ENCODE results near the gene CACNA1F.

CACNA1F gene

GRCh38 chrX:49256268-49256995 is 23.3 kb upstream of the CACNA1F start:
- no peak for DNase-seq (ENCODE audit: low read depth)
- no peak overlapping the region for H3K9ac ChIP-seq (ENCODE audit: low read length)
- H3K36me3 ChIP-seq (ENCODE audit: control insufficient read depth, insufficient read depth, low read length, severe bottlenecking): no peaks in the 10 kb centered on the region
- H3K9me3 ChIP-seq (ENCODE audit: control insufficient read depth, low read length): peaks cover 2% of the 10 kb centered on the region
- H3K4me3 ChIP-seq (ENCODE audit: low read length): no peak overlapping the region
- no peaks in the 10 kb centered on the region for H3K4me1 ChIP-seq (ENCODE audit: control insufficient read depth, insufficient read depth, low read length)
- peaks cover 17% of the 10 kb centered on the region for H3K27me3 ChIP-seq (replicated peaks; ENCODE audit: control insufficient read depth, insufficient read depth, low read length)

- H3K9ac ChIP-seq (ENCODE audit: low read length): no peak overlapping the region
- H3K4me3 ChIP-seq (ENCODE audit: low read length): no peak overlapping the region
- H3K9me3 ChIP-seq (ENCODE audit: control insufficient read depth, low read length): no peaks in the 10 kb centered on the region
- H3K27me3 ChIP-seq (replicated peaks; ENCODE audit: control insufficient read depth, insufficient read depth, low read length): peaks cover 14% of the 10 kb centered on the region
- H3K36me3 ChIP-seq (ENCODE audit: control insufficient read depth, insufficient read depth, low read length, severe bottlenecking): no peaks in the 10 kb centered on the region
- no peaks in the 10 kb centered on the region for H3K4me1 ChIP-seq (ENCODE audit: control insufficient read depth, insufficient read depth, low read length)
- DNase-seq (ENCODE audit: low read depth): no peak
Measured at GRCh38 chrX:49254639-49255038, 21.5 kb upstream of the CACNA1F start.

- no peaks in the 10 kb centered on the region for H3K4me1 ChIP-seq (ENCODE audit: control insufficient read depth, insufficient read depth, low read length)
- no peaks in the 10 kb centered on the region for H3K36me3 ChIP-seq (ENCODE audit: control insufficient read depth, insufficient read depth, low read length, severe bottlenecking)
- no peaks in the 10 kb centered on the region for H3K27me3 ChIP-seq (replicated peaks; ENCODE audit: control insufficient read depth, insufficient read depth, low read length)
- DNase-seq (ENCODE audit: low read depth): no peak
- H3K9ac ChIP-seq (ENCODE audit: low read length): no peak overlapping the region
- no peak overlapping the region for H3K4me3 ChIP-seq (ENCODE audit: low read length)
- H3K9me3 ChIP-seq (ENCODE audit: control insufficient read depth, low read length): no peaks in the 10 kb centered on the region
Measured at GRCh38 chrX:49251325-49251724, 18.2 kb upstream of the CACNA1F start.

GRCh38 chrX:49250578-49250977 is 17.4 kb upstream of the CACNA1F start:
- no peak overlapping the region for H3K4me3 ChIP-seq (ENCODE audit: low read length)
- DNase-seq (ENCODE audit: low read depth): no peak
- H3K4me1 ChIP-seq (ENCODE audit: control insufficient read depth, insufficient read depth, low read length): no peaks in the 10 kb centered on the region
- no peaks in the 10 kb centered on the region for H3K27me3 ChIP-seq (replicated peaks; ENCODE audit: control insufficient read depth, insufficient read depth, low read length)
- H3K9me3 ChIP-seq (ENCODE audit: control insufficient read depth, low read length): no peaks in the 10 kb centered on the region
- no peak overlapping the region for H3K9ac ChIP-seq (ENCODE audit: low read length)
- no peaks in the 10 kb centered on the region for H3K36me3 ChIP-seq (ENCODE audit: control insufficient read depth, insufficient read depth, low read length, severe bottlenecking)

GRCh38 chrX:49250066-49250465 is 16.9 kb upstream of the CACNA1F start:
- Histone ChIP-seq H3K27me3 (replicated peaks; ENCODE audit: control insufficient read depth, insufficient read depth, low read length) (no peaks in the 10 kb centered on the region), H3K4me1 (ENCODE audit: control insufficient read depth, insufficient read depth, low read length) (no peaks in the 10 kb centered on the region), H3K9ac (ENCODE audit: low read length) (no peak overlapping the region), H3K36me3 (ENCODE audit: control insufficient read depth, insufficient read depth, low read length, severe bottlenecking) (no peaks in the 10 kb centered on the region), H3K9me3 (ENCODE audit: control insufficient read depth, low read length) (no peaks in the 10 kb centered on the region), H3K4me3 (ENCODE audit: low read length) (no peak overlapping the region)
- DNase-seq (ENCODE audit: low read depth): no peak

GRCh38 chrX:49249616-49250015 is 16.5 kb upstream of the CACNA1F start:
- H3K4me1 ChIP-seq (ENCODE audit: control insufficient read depth, insufficient read depth, low read length): no peaks in the 10 kb centered on the region
- H3K27me3 ChIP-seq (replicated peaks; ENCODE audit: control insufficient read depth, insufficient read depth, low read length): no peaks in the 10 kb centered on the region
- no peak overlapping the region for H3K9ac ChIP-seq (ENCODE audit: low read length)
- H3K9me3 ChIP-seq (ENCODE audit: control insufficient read depth, low read length): no peaks in the 10 kb centered on the region
- DNase-seq (ENCODE audit: low read depth): no peak
- H3K36me3 ChIP-seq (ENCODE audit: control insufficient read depth, insufficient read depth, low read length, severe bottlenecking): peaks cover 3% of the 10 kb centered on the region
- H3K4me3 ChIP-seq (ENCODE audit: low read length): no peak overlapping the region

GRCh38 chrX:49249071-49249470 is 15.9 kb upstream of the CACNA1F start:
- H3K4me1 ChIP-seq (ENCODE audit: control insufficient read depth, insufficient read depth, low read length): no peaks in the 10 kb centered on the region
- H3K9ac ChIP-seq (ENCODE audit: low read length): no peak overlapping the region
- peaks cover 3% of the 10 kb centered on the region for H3K36me3 ChIP-seq (ENCODE audit: control insufficient read depth, insufficient read depth, low read length, severe bottlenecking)
- H3K4me3 ChIP-seq (ENCODE audit: low read length): no peak overlapping the region
- H3K9me3 ChIP-seq (ENCODE audit: control insufficient read depth, low read length): no peaks in the 10 kb centered on the region
- H3K27me3 ChIP-seq (replicated peaks; ENCODE audit: control insufficient read depth, insufficient read depth, low read length): no peaks in the 10 kb centered on the region
- DNase-seq (ENCODE audit: low read depth): no peak

GRCh38 chrX:49247916-49248811 is 15.0 kb upstream of the CACNA1F start:
- no peak for DNase-seq (ENCODE audit: low read depth)
- peaks cover 3% of the 10 kb centered on the region for H3K36me3 ChIP-seq (ENCODE audit: control insufficient read depth, insufficient read depth, low read length, severe bottlenecking)
- H3K4me1 ChIP-seq (ENCODE audit: control insufficient read depth, insufficient read depth, low read length): no peaks in the 10 kb centered on the region
- no peak overlapping the region for H3K4me3 ChIP-seq (ENCODE audit: low read length)
- H3K9ac ChIP-seq (ENCODE audit: low read length): no peak overlapping the region
- no peaks in the 10 kb centered on the region for H3K9me3 ChIP-seq (ENCODE audit: control insufficient read depth, low read length)
- no peaks in the 10 kb centered on the region for H3K27me3 ChIP-seq (replicated peaks; ENCODE audit: control insufficient read depth, insufficient read depth, low read length)

- no peaks in the 10 kb centered on the region for H3K27me3 ChIP-seq (replicated peaks; ENCODE audit: control insufficient read depth, insufficient read depth, low read length)
- no peak for DNase-seq (ENCODE audit: low read depth)
- no peaks in the 10 kb centered on the region for H3K4me1 ChIP-seq (ENCODE audit: control insufficient read depth, insufficient read depth, low read length)
- H3K9me3 ChIP-seq (ENCODE audit: control insufficient read depth, low read length): no peaks in the 10 kb centered on the region
- no peak overlapping the region for H3K9ac ChIP-seq (ENCODE audit: low read length)
- H3K4me3 ChIP-seq (ENCODE audit: low read length): no peak overlapping the region
- peaks cover 7% of the 10 kb centered on the region for H3K36me3 ChIP-seq (ENCODE audit: control insufficient read depth, insufficient read depth, low read length, severe bottlenecking)
Measured at GRCh38 chrX:49247346-49247745, 14.2 kb upstream of the CACNA1F start.

- Histone ChIP-seq H3K9ac (ENCODE audit: low read length) (no peak overlapping the region), H3K4me1 (ENCODE audit: control insufficient read depth, insufficient read depth, low read length) (no peaks in the 10 kb centered on the region), H3K36me3 (ENCODE audit: control insufficient read depth, insufficient read depth, low read length, severe bottlenecking) (peaks cover 7% of the 10 kb centered on the region), H3K27me3 (replicated peaks; ENCODE audit: control insufficient read depth, insufficient read depth, low read length) (no peaks in the 10 kb centered on the region), H3K4me3 (ENCODE audit: low read length) (no peak overlapping the region), H3K9me3 (ENCODE audit: control insufficient read depth, low read length) (no peaks in the 10 kb centered on the region)
- DNase-seq (ENCODE audit: low read depth): no peak
Measured at GRCh38 chrX:49246541-49246940, 13.4 kb upstream of the CACNA1F start.

GRCh38 chrX:49244207-49244606 is 11.1 kb upstream of the CACNA1F start:
- no peak for DNase-seq (ENCODE audit: low read depth)
- Histone ChIP-seq H3K4me3 (ENCODE audit: low read length) (no peak overlapping the region), H3K9ac (ENCODE audit: low read length) (no peak overlapping the region), H3K9me3 (ENCODE audit: control insufficient read depth, low read length) (no peaks in the 10 kb centered on the region), H3K4me1 (ENCODE audit: control insufficient read depth, insufficient read depth, low read length) (no peaks in the 10 kb centered on the region), H3K27me3 (replicated peaks; ENCODE audit: control insufficient read depth, insufficient read depth, low read length) (no peaks in the 10 kb centered on the region), H3K36me3 (ENCODE audit: control insufficient read depth, insufficient read depth, low read length, severe bottlenecking) (peaks cover 7% of the 10 kb centered on the region)

All from adipocyte (in vitro differentiated cells).